ENCODE results near the gene LSM3.

- TF ChIP-seq CTCF (IDR thresholded peaks at IDR 0.05; ENCODE audit: poor library complexity), result no peak
- TF ChIP-seq EZH2phosphoT487 (IDR thresholded peaks at IDR 0.05; ENCODE audit: low read depth, severe bottlenecking, unreplicated experiment), result no peak
These were observed 25.7 kb upstream of the LSM3 start for GRCh38 chr3:14152963-14153355.

Data from hepatocyte (in vitro differentiated cells).